MCF 10A (cell line): ENCODE data around the gene RAE1. TPM values are rescaled to one million over a fixed set of nuclear protein-coding genes. Genes with fewer than 3 reads are reported as not detected.
"Not testable (repeated sequence)": the region's sequence is repeated elsewhere in the genome, so short reads cannot be mapped to it uniquely, and the experiment has no call there.

ENCODE experiments used
- BruUV-seq: library from RNA; stranded (reverse); fragments of 400-500 nt; replicated peaks from 2 replicates; lab custom pipeline; 2021; lab: Mats Ljungman, UMichigan
- CTCF ChIA-PET: fragments of 300-600 bp; sonication (Branson Sonifier 250); formaldehyde crosslinking; extraction: SDS; loops from one replicate; lab custom pipeline; 2021; ENCODE audit warnings: antibody characterized with exemption, inconsistent platforms; lab: Yijun Ruan, JAX
- POLR2A ChIA-PET: fragments of 300-600, 350-650 bp; sonication (Branson Sonifier 250); formaldehyde crosslinking; extraction: SDS; loops from one replicate; lab custom pipeline; 2020; ENCODE audit warnings: antibody characterized with exemption, inconsistent platforms; lab: Yijun Ruan, JAX
- DNase-seq: peaks from one replicate; pipeline ENCODE4 v3.0.0-alpha.2; 2018; ENCODE audit not compliant: unreplicated experiment
- H3K27ac Mint-ChIP-seq: one replicate; pipeline ENCODE4 v1.8.0; 2022; ENCODE audit warnings: mild to moderate bottlenecking, low read depth, mixed read lengths; ENCODE audit not compliant: unreplicated experiment
- H3K27me3 Mint-ChIP-seq: one replicate; pipeline ENCODE4 v1.8.0; 2022; ENCODE audit warnings: mixed read lengths; ENCODE audit not compliant: insufficient read depth, unreplicated experiment
- H3K36me3 Mint-ChIP-seq: one replicate; pipeline ENCODE4 v1.8.0; 2022; ENCODE audit warnings: mild to moderate bottlenecking, moderate library complexity, mixed read lengths; ENCODE audit not compliant: insufficient read depth, unreplicated experiment
- H3K4me1 Mint-ChIP-seq: one replicate; pipeline ENCODE4 v1.8.0; 2022; ENCODE audit warnings: mixed read lengths; ENCODE audit not compliant: insufficient read depth, unreplicated experiment
- H3K4me3 Mint-ChIP-seq: one replicate; pipeline ENCODE4 v1.8.0; 2022; ENCODE audit warnings: mild to moderate bottlenecking, moderate library complexity, mixed read lengths; ENCODE audit not compliant: unreplicated experiment
- H3K9me3 Mint-ChIP-seq: one replicate; pipeline ENCODE4 v1.8.0; 2022; ENCODE audit warnings: mixed read lengths; ENCODE audit not compliant: unreplicated experiment
- CTCF ChIP-seq: fragments of 200-600 bp; IDR thresholded peaks from one replicate; pipeline ENCODE4 v1.8.0; 2022; ENCODE audit warnings: antibody characterized with exemption, mild to moderate bottlenecking; ENCODE audit not compliant: unreplicated experiment
- intact Hi-C: fragments of 100-400 bp; cut with micrococcal nuclease; formaldehyde crosslinking; loops from 2 replicates; pipeline ENCODE4 v1.14.1; 2022
- total RNA-seq: library from RNA; stranded (reverse); gene quantifications from 2 replicates; pipeline ENCODE4 v1.2.3, GENCODE V29; 2022

RAE1 gene
- total RNA-seq, 1 experiment from 2014 or later: 46.7 TPM

- CTCF ChIA-PET: interaction anchor here (0.8 to 14.7 kb wide), 4 partner anchors 12 to 252 kb away, joined by 3 to 485 read pairs (median 110); partner anchors contain the start of gene SPO11
- POLR2A ChIA-PET: interaction anchor here (1.0 kb wide), 1 partner anchor 247 kb away, joined by 3 read pairs; no protein-coding TSS in a partner anchor
- Mint-ChIP-seq H3K4me1 (no peaks in the 10 kb centered on the region), H3K36me3 (no peaks in the 10 kb centered on the region), H3K27ac (no peak overlapping the region), H3K9me3 (no peaks in the 10 kb centered on the region), H3K27me3 (no peaks in the 10 kb centered on the region), H3K4me3 (no peak overlapping the region)
- no peak for DNase-seq
- intact Hi-C loops: no loop called here
- BruUV-seq: no TSS peak
- no peak for TF ChIP-seq CTCF
Measured at GRCh38 chr20:57342829-57343228, 8.2 kb upstream of the RAE1 start.

DNA sequence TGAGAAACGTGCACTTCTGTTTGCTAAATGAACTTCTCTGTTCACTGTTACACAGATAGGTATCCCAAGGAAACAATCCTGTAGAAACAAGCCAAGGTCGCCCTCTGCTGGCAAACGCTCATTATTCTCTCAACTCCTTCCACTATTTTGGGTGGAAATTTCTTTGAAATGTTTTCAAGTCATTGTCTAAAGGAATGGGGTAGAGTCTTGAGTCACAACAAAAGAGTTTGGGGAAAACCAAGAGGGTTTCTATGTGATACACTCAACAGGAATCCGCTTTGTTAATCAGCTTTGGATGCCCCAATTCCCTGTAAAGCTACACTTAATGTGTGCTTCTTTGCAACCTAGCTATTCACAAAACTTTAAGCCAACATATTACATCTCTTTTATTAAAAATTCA lies 4.6 kb upstream of the RAE1 start:
- POLR2A ChIA-PET: interaction anchor here (1.1 to 1.5 kb wide), 2 partner anchors 14 to 168 kb away, joined by 3 to 5 read pairs; no protein-coding TSS in a partner anchor
- CTCF ChIA-PET: interaction anchor here (0.6 to 14.7 kb wide), 53 partner anchors 11 to 1160 kb away, joined by 3 to 485 read pairs (median 4); partner anchors contain the start of genes PMEPA1 and SPO11
- BruUV-seq: no TSS peak

DNA sequence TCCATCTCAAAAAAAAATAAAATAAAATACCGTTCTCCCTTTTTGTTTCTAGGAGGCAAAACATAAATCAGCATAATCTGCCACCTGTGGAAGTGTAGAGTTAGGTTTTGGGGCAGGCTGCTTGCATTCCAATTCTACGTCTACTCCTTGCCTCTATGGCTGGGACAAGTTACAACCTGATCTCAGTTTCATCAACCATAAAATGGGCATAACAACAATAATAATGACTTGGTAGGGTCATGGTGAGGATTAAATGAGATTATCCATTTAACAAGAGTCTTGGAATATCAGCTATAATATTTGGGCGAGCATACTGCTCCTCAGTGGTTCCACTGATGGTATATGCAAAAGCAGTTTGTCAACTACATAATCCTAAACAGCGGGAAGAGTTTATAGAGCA lies 3.7 kb upstream of the RAE1 start:
- intact Hi-C loops: loop anchor here (5.0 kb wide), 1 partner anchor 795 kb away; no protein-coding TSS in a partner anchor
- no peak for TF ChIP-seq CTCF
- POLR2A ChIA-PET: interaction anchor here (1.5 kb wide), 1 partner anchor 168 kb away, joined by 3 read pairs; no protein-coding TSS in a partner anchor
- Mint-ChIP-seq H3K36me3 (peaks cover 7% of the 10 kb centered on the region), H3K4me3 (no peak overlapping the region), H3K4me1 (peaks cover 7% of the 10 kb centered on the region), H3K27me3 (no peaks in the 10 kb centered on the region), H3K27ac (no peak overlapping the region), H3K9me3 (no peaks in the 10 kb centered on the region)
- BruUV-seq: no TSS peak
- no peak for DNase-seq
- CTCF ChIA-PET: interaction anchor here (0.5 to 14.7 kb wide), 17 partner anchors 17 to 800 kb away, joined by 3 to 485 read pairs (median 5); partner anchors contain the start of gene SPO11

More for the DNA sequence above, 4.6 kb upstream of the RAE1 start:
- intact Hi-C loops: loop anchor here (1.0 to 5.0 kb wide), 2 partner anchors 257 to 794 kb away; no protein-coding TSS in a partner anchor
- peak; percentile 75 for DNase-seq
- peak; percentile 66 for TF ChIP-seq CTCF
- Mint-ChIP-seq H3K4me3 (no peak overlapping the region), H3K9me3 (no peaks in the 10 kb centered on the region), H3K27ac (no peak overlapping the region), H3K4me1 (no peaks in the 10 kb centered on the region), H3K27me3 (no peaks in the 10 kb centered on the region), H3K36me3 (no peaks in the 10 kb centered on the region)

GRCh38 chr20:57348200-57348921 lies 2.7 kb upstream of the RAE1 start:
- intact Hi-C loops: loop anchor here (5.0 kb wide), 1 partner anchor 796 kb away; no protein-coding TSS in a partner anchor
- H3K27ac Mint-ChIP-seq, H3K4me3 Mint-ChIP-seq, BruUV-seq, H3K27me3 Mint-ChIP-seq, DNase-seq, H3K9me3 Mint-ChIP-seq: not testable (repeated sequence)
- peaks cover 15% of the 10 kb centered on the region for H3K4me1 Mint-ChIP-seq
- peaks cover 14% of the 10 kb centered on the region for H3K36me3 Mint-ChIP-seq
- CTCF ChIA-PET: interaction anchor here (0.6 to 14.7 kb wide), 11 partner anchors 9 to 864 kb away, joined by 3 to 485 read pairs (median 4); partner anchors contain the start of gene SPO11
- POLR2A ChIA-PET: interaction anchor here (1.4 to 2.4 kb wide), 2 partner anchors 25 to 261 kb away, joined by 4 to 8 read pairs; no protein-coding TSS in a partner anchor

GRCh38 chr20:57348922-57349574 lies 2.0 kb upstream of the RAE1 start:
- Mint-ChIP-seq H3K36me3 (peaks cover 21% of the 10 kb centered on the region), H3K4me1 (peaks cover 15% of the 10 kb centered on the region)
- ChIA-PET CTCF (interaction anchor here (0.6 to 14.7 kb wide), 8 partner anchors 9 to 863 kb away, joined by 3 to 485 read pairs (median 6); partner anchors contain the start of gene SPO11), POLR2A (interaction anchor here (1.0 to 2.4 kb wide), 5 partner anchors 16 to 262 kb away, joined by 3 to 8 read pairs (median 4); no protein-coding TSS in a partner anchor)
- BruUV-seq, H3K27me3 Mint-ChIP-seq, H3K4me3 Mint-ChIP-seq, H3K9me3 Mint-ChIP-seq, DNase-seq, H3K27ac Mint-ChIP-seq: not testable (repeated sequence)
- intact Hi-C loops: loop anchor here (5.0 kb wide), 1 partner anchor 797 kb away; no protein-coding TSS in a partner anchor
